K562 (cell line): Measurements from ENCODE around the gene RASGRP1. TPM values are rescaled to one million over a fixed set of nuclear protein-coding genes. Genes with fewer than 3 reads are reported as not detected.

Source experiments
- ATAC-seq: fragments of 200-7000 bp; cut with Tn5 transposase; 3 replicates; pipeline ENCODE4 v1.9.1; 2020; ENCODE audit warnings: moderate library complexity
- BruUV-seq: library from RNA; stranded (reverse); fragments of 400-500 nt; replicated peaks from 2 replicates; lab custom pipeline; 2021; lab: Mats Ljungman, UMichigan
- CTCF ChIA-PET: fragments of 300-600 bp; formaldehyde crosslinking; extraction: SDS; loops from one replicate; lab custom pipeline; 2021; ENCODE audit warnings: low intra/inter-chr PET ratio; lab: Yijun Ruan, JAX
- POLR2A ChIA-PET: fragments of 300-600, 350-650 bp; sonication (Branson Sonifier 250); formaldehyde crosslinking; extraction: SDS; loops from one replicate; lab custom pipeline; 2021; ENCODE audit warnings: antibody characterized with exemption, inconsistent platforms; lab: Yijun Ruan, JAX
- DNase-seq, 4 experiments: peaks; one replicate each; pipeline versions ENCODE4 v3.0.0 to v3.0.0-alpha.2; 2011 to 2018; ENCODE audit warnings: low spot score in 3 of 4, mixed read lengths in 3 of 4; ENCODE audit errors: extremely low read depth in 1 of 4
- FAIRE-seq: peaks from 2 replicates; lab custom pipeline; 2011; peaks lifted over from hg19 to GRCh38; lab: Jason Lieb, UNC
- H2AFZ ChIP-seq: 2 replicates; pipeline ENCODE4 v1.6.0; 2011; ENCODE audit warnings: low read depth, low read length, control low read depth, inconsistent platforms
- H3K27ac ChIP-seq: fragments of 200-600 bp; 3 replicates; pipeline ENCODE4 v1.8.0; 2011; ENCODE audit warnings: low read depth, mild to moderate bottlenecking, control low read depth, inconsistent platforms, low read length, moderate library complexity, mixed read lengths; ENCODE audit errors: extremely low read depth
- H3K27me3 ChIP-seq, 2 experiments: fragments of 300-600 bp in 1 of 2; 2 replicates in 1 of 2; 3 replicates in 1 of 2; pipeline versions ENCODE4 v1.6.0 to v1.8.0; 2011; ENCODE audit warnings: inconsistent platforms in 2 of 2, low read length in 2 of 2, mild to moderate bottlenecking in 1 of 2, mixed read lengths in 1 of 2, moderate library complexity in 1 of 2; ENCODE audit not compliant: control insufficient read depth in 2 of 2, insufficient read depth in 2 of 2
- H3K36me3 ChIP-seq: fragments of 300-600 bp; 3 replicates; pipeline ENCODE4 v1.8.0; 2011; ENCODE audit warnings: mild to moderate bottlenecking, low read length, inconsistent platforms; ENCODE audit not compliant: control insufficient read depth, insufficient read depth
- H3K4me1 ChIP-seq, 2 experiments: fragments of 200-600 bp in 1 of 2; replicated peaks in 1 of 2; 2 replicates in 1 of 2; 3 replicates in 1 of 2; pipeline versions ENCODE4 v1.5.1 to v1.8.0; 2011; ENCODE audit warnings: inconsistent platforms in 2 of 2, low read length in 2 of 2, mild to moderate bottlenecking in 1 of 2, mixed read lengths in 1 of 2, moderate library complexity in 1 of 2; ENCODE audit not compliant: control insufficient read depth in 2 of 2, insufficient read depth in 2 of 2
- H3K4me2 ChIP-seq: 2 replicates; pipeline ENCODE4 v1.6.1; 2011; ENCODE audit warnings: low read length, control low read depth, inconsistent platforms, mixed read lengths; ENCODE audit not compliant: insufficient read depth
- H3K4me3 ChIP-seq: fragments of 200-600 bp; sonication (generic), shearing (Covaris generic); 2 replicates; pipeline ENCODE4 v1.5.1; 2016; ENCODE audit warnings: control low read depth, inconsistent platforms
- H3K79me2 ChIP-seq: fragments of 200-600 bp; 3 replicates; pipeline ENCODE4 v1.8.0; 2011; ENCODE audit warnings: low read length, inconsistent platforms; ENCODE audit not compliant: control insufficient read depth, insufficient read depth
- H3K9ac ChIP-seq, 2 experiments: 2 replicates each; pipeline versions ENCODE4 v1.6.0 to v1.6.1; 2011; ENCODE audit warnings: low read depth in 2 of 2, low read length in 2 of 2, control low read depth in 1 of 2, inconsistent platforms in 1 of 2, mild to moderate bottlenecking in 1 of 2, mixed read lengths in 1 of 2; ENCODE audit not compliant: insufficient read depth in 1 of 2
- H3K9me1 ChIP-seq: one replicate; pipeline ENCODE4 v1.6.0; 2011; ENCODE audit warnings: inconsistent platforms, mild to moderate bottlenecking, low read length, moderate library complexity; ENCODE audit not compliant: control insufficient read depth, insufficient read depth
- H3K9me3 ChIP-seq: replicated peaks from 2 replicates; pipeline ENCODE4 v1.5.1; 2011; ENCODE audit warnings: low read depth, low read length, inconsistent platforms; ENCODE audit not compliant: control insufficient read depth, insufficient read depth
- H4K20me1 ChIP-seq: replicated peaks from 2 replicates; pipeline ENCODE4 v1.6.1; 2011; ENCODE audit warnings: low read length, inconsistent platforms, mixed read lengths; ENCODE audit not compliant: control insufficient read depth, insufficient read depth
- ATF7 ChIP-seq: fragments of 450-650 bp; IDR thresholded peaks from 2 replicates; pipeline ENCODE4 v1.7.1; 2014; ENCODE audit warnings: mild to moderate bottlenecking, moderate library complexity
- CHD4 ChIP-seq: fragments of 200-600 bp; sonication (generic); IDR thresholded peaks from 3 replicates; pipeline ENCODE4 v1.6.1; 2012; ENCODE audit warnings: low read depth, mild to moderate bottlenecking, mixed read lengths, low read length, inconsistent platforms; ENCODE audit not compliant: insufficient read depth, insufficient replicate concordance, poor library complexity, severe bottlenecking
- E2F4 ChIP-seq: sonication (generic); formaldehyde crosslinking; IDR thresholded peaks from 2 replicates; pipeline ENCODE4 v1.8.0; 2022; ENCODE audit warnings: mild to moderate bottlenecking, low read depth, missing genetic modification reagents
- FOXA1 ChIP-seq: fragments of 450-650 bp; IDR thresholded peaks from 2 replicates; pipeline ENCODE4 v1.6.1; 2016; ENCODE audit warnings: mild to moderate bottlenecking, borderline replicate concordance
- HBP1 ChIP-seq: fragments of 450-650 bp; formaldehyde crosslinking; IDR thresholded peaks from 2 replicates; pipeline ENCODE4 v1.4.0; 2022; ENCODE audit warnings: missing genetic modification characterization
- MAZ ChIP-seq, 2 experiments: fragments of 450-650 bp in 1 of 2; sonication (generic) in 1 of 2; formaldehyde crosslinking; IDR thresholded peaks in 1 of 2; conservative IDR thresholded peaks in 1 of 2; 2 replicates each; pipeline versions ENCODE4 v1.4.0 to v1.5.0; 2020; ENCODE audit warnings: mild to moderate bottlenecking in 1 of 2, missing genetic modification reagents in 1 of 2
- RBM14 ChIP-seq: fragments of 200-400 bp; formaldehyde crosslinking; IDR thresholded peaks from 2 replicates; pipeline ENCODE4 v1.6.1; 2018; ENCODE audit warnings: low read depth, mild to moderate bottlenecking, low read length, moderate library complexity, borderline replicate concordance; ENCODE audit not compliant: insufficient read depth
- RCOR1 ChIP-seq, 2 experiments: IDR thresholded peaks; 2 replicates each; pipeline ENCODE4 v1.6.1; 2012; ENCODE audit warnings: low read depth in 2 of 2, low read length in 2 of 2, borderline replicate concordance in 1 of 2, improper control_type of control experiment in 1 of 2
- SREBF1 ChIP-seq: fragments of 150-350 bp; IDR thresholded peaks from 2 replicates; pipeline ENCODE4 v1.6.1; 2014; ENCODE audit warnings: antibody characterized with exemption, low read depth, low read length, borderline replicate concordance
- TCF15 ChIP-seq: fragments of 250-450 bp; sonication (Bioruptor Pico); IDR thresholded peaks from 2 replicates; pipeline ENCODE4 v1.8.0; 2022; ENCODE audit warnings: moderate library complexity, mild to moderate bottlenecking, inconsistent platforms
- U2AF1 ChIP-seq: fragments of 200-400 bp; formaldehyde crosslinking; optimal IDR thresholded peaks from 2 replicates; pipeline ENCODE3; 2017; ENCODE audit warnings: mild to moderate bottlenecking, low read depth, low read length, moderate library complexity
- ZKSCAN3 ChIP-seq: fragments of 250-450 bp; sonication (Bioruptor Pico); IDR thresholded peaks from 2 replicates; pipeline ENCODE4 v1.4.0; 2020
- ZNF24 ChIP-seq: fragments of 450-650 bp; IDR thresholded peaks from 2 replicates; pipeline ENCODE4 v1.6.1; 2016
- ZNF280A ChIP-seq: fragments of 450-650 bp; IDR thresholded peaks from 2 replicates; pipeline ENCODE4 v1.6.1; 2018; ENCODE audit warnings: mild to moderate bottlenecking, low read depth; ENCODE audit not compliant: partially characterized antibody
- ZNF655 ChIP-seq: fragments of 250-450 bp; sonication (Bioruptor Pico); IDR thresholded peaks from 2 replicates; pipeline ENCODE4 v1.5.0; 2021
- ZSCAN32 ChIP-seq: fragments of 450-650 bp; formaldehyde crosslinking; IDR thresholded peaks from 2 replicates; pipeline ENCODE4 v1.4.0; 2020; ENCODE audit warnings: mild to moderate bottlenecking, moderate library complexity
- WGBS: fragments of 100-300 bp; shearing (Covaris generic); methylation state at CpG from one replicate; pipeline ENCODE4 v1.1.6; 2016; ENCODE audit warnings: low coverage, mixed read lengths; ENCODE audit not compliant: insufficient coverage; ENCODE audit errors: missing lambda C conversion rate; 5-methylcytosine and 5-hydroxymethylcytosine counted together
- in situ Hi-C: fragments of 300-500 bp; cut with MboI; formaldehyde crosslinking; loops from 4 replicates; pipeline ENCODE4 v1.15.0; 2018; ENCODE audit warnings: inconsistent platforms, mixed read lengths
- intact Hi-C: fragments of 100-400 bp; cut with micrococcal nuclease; formaldehyde crosslinking; loops from 2 replicates; pipeline ENCODE4 v1.14.2; 2022
- polyA plus RNA-seq, 8 experiments: library from polyadenylated mRNA; depleted of rRNA in 4 of 8; stranded (reverse) in 5 of 8; unstranded in 3 of 8; fragments of >200 nt; fragmentation: Nextera tagmentation in 2 of 8; fragmentation: Illumina TruSeq in 1 of 8; extraction: Ambion mirVana in 2 of 8; extraction: Trizol in 1 of 8; gene quantifications; 2 replicates each; pipeline versions ENCODE4 v1.2.1 to v1.2.3, GENCODE V29; 2011 to 2014; ENCODE audit warnings: inconsistent platforms in 1 of 8, missing spikeins in 1 of 8
- total RNA-seq, 7 experiments: library from RNA; depleted of rRNA in 6 of 7; stranded (reverse); fragments of >200 nt in 6 of 7; fragmentation: Illumina TruSeq in 2 of 7; extraction: Trizol in 2 of 7; gene quantifications; 2 replicates each; pipeline versions ENCODE4 v1.2.1 to v1.2.3, GENCODE V29; 2011 to 2021; ENCODE audit warnings: low replicate concordance in 1 of 7

RASGRP1 gene
- total and polyA plus RNA-seq, 9 of the 15 experiments (the other 6 are each of a cell fraction or from before 2014, with no cell fraction given), result 0.14 to 0.72 (median 0.31) TPM

GRCh38 chr15:38522922-38523321, 41.7 kb downstream of the RASGRP1 start:
- no peak for FAIRE-seq
- intact Hi-C loops, result no loop called here

More at GRCh38 chr15:38522922-38523321, 41.7 kb downstream of the RASGRP1 start:
- WGBS, result 30% methylated on average over 4 of the region's 4 CpGs
- H3K4me1 ChIP-seq, result no peaks in the 10 kb centered on the region
- no TSS peak for BruUV-seq
- H3K79me2 ChIP-seq, result no peaks in the 10 kb centered on the region
- H3K9me1 ChIP-seq, result no peaks in the 10 kb centered on the region
- in situ Hi-C loops, result no loop called here
- H3K36me3 ChIP-seq, result no peaks in the 10 kb centered on the region
- no peak overlapping the region for H2AFZ ChIP-seq
- POLR2A ChIA-PET, result interaction anchor here (0.8 to 1.3 kb wide), 4 partner anchors 10 to 29 kb away, joined by 3 to 5 read pairs (median 4); no protein-coding TSS in a partner anchor
- no peak overlapping the region for H3K4me2 ChIP-seq
- H3K9me3 ChIP-seq, result no peaks in the 10 kb centered on the region
- no peaks in the 10 kb centered on the region for H4K20me1 ChIP-seq
- TF ChIP-seq ZNF655 (CRISPR knock-in tag) (no peak), ZKSCAN3 (CRISPR knock-in tag) (no peak), HBP1 (CRISPR knock-in tag) (no peak), MAZ (CRISPR knock-in tag; conservative IDR thresholded peaks at IDR 0.05 in 1 of 2, IDR thresholded peaks at IDR 0.05 in 1 of 2) (no peak), ZNF280A (no peak), SREBF1 (no peak), TCF15 (CRISPR knock-in tag) (no peak), RBM14 (no peak), FOXA1 (no peak), ZNF24 (no peak), RCOR1 (IDR thresholded peaks at IDR 0.05; ENCODE audit: borderline replicate concordance in 1 of 2, low read depth in 2 of 2, low read length in 2 of 2) (no peak), ATF7 (no peak), U2AF1 (no peak), E2F4 (CRISPR knock-in tag) (no peak), CHD4 (no peak), ZSCAN32 (CRISPR knock-in tag) (no peak)
- no peaks in the 10 kb centered on the region; a peak in 2 of 5 replicates for H3K27me3 ChIP-seq
- H3K27ac ChIP-seq, result no peak overlapping the region
- no peak overlapping the region for H3K4me3 ChIP-seq
- ATAC-seq (no peak; the same call in 2 of the 3 replicates), DNase-seq (no peak)
- CTCF ChIA-PET, result no interaction called here
- no peak overlapping the region for H3K9ac ChIP-seq
